Neural progenitor cell (in vitro differentiated cells): ENCODE data around the gene KBTBD4.

Experiments
- CTCF ChIP-seq: fragments of 200-600 bp; sonication (generic); IDR thresholded peaks from 2 replicates; pipeline ENCODE4 v1.5.1; 2017; ENCODE audit warnings: antibody characterized with exemption, mild to moderate bottlenecking
- EZH2 ChIP-seq: fragments of 200-600 bp; sonication (generic); IDR thresholded peaks from 2 replicates; pipeline ENCODE4 v1.6.1; 2017; ENCODE audit warnings: antibody characterized with exemption, mild to moderate bottlenecking, moderate library complexity

DNA sequence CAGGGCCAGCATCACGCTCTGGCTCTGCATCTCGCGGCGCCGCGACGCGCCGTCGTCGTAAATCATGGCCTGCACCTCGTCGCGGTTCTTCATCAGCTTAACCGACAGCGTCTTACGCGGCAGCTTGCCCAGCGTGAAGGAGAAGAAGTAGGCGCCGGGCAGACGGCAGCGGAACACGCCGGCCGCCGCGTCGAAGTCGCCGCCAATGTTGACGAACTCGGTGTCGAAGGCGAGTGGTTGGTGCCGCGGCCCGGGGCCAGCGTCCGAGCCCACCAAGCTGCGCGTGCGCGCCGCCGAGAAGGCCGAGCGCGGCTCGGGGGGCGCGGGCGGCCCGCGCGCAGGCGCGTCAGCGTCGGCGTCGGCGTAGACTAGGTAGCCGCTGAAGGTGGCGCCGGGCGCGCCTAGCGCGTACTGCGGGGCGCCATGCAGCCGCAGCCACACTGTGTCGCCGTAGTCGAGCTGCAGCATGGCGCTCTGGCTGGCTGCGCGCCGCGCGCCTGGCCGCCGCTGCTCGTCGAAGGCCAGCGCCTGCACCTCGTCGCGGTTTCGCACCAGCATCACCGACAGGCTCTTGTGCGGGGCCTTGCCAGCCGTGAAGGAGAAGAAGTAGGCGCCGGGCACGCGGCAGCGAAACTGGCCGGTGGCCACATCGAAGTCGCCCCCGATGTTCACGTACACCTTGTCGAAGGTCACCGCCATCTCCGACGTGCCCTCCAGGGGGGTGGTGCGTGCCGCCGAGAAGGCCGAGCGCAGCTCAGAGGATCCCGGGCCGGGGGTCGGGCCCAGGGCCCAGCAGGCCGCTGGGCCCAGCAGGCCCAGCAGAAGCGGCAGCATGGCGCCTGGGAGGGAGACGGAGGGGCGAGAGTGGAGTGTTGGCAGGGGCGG lies 11.4 kb upstream of the KBTBD4 start:
- TF ChIP-seq CTCF (no peak), EZH2 (no peak)
